Neural progenitor cell (in vitro differentiated cells): ENCODE data around the gene SERF1A.
"Not testable (repeated sequence)": the region's sequence is repeated elsewhere in the genome, so short reads cannot be mapped to it uniquely, and the experiment has no call there.

Source experiments
- CTCF ChIP-seq: fragments of 200-600 bp; sonication (generic); IDR thresholded peaks from 2 replicates; pipeline ENCODE4 v1.5.1; 2017; ENCODE audit warnings: antibody characterized with exemption, mild to moderate bottlenecking
- EZH2 ChIP-seq: fragments of 200-600 bp; sonication (generic); IDR thresholded peaks from 2 replicates; pipeline ENCODE4 v1.6.1; 2017; ENCODE audit warnings: antibody characterized with exemption, mild to moderate bottlenecking, moderate library complexity
- EZH2phosphoT487 ChIP-seq: fragments of 200-600 bp; sonication (generic); IDR thresholded peaks from 2 replicates; pipeline ENCODE4 v1.6.1; 2017; ENCODE audit warnings: antibody characterized with exemption

- TF ChIP-seq EZH2, CTCF, EZH2phosphoT487: not testable (repeated sequence)
These were observed 753 bp downstream of the SERF1A start for GRCh38 chr5:70901272-70901571.
